ENCODE results near the gene FANCC. TPM values are rescaled to one million over a fixed set of nuclear protein-coding genes. Genes with fewer than 3 reads are reported as not detected.

The FANCC gene
- polyA plus RNA-seq, 4 donors: 21.5 to 27.0 (median 24.3) TPM

- DNase-seq (ENCODE audit: low read depth in 4 of 4, low spot score in 3 of 4): no peak
Measured at GRCh38 chr9:95090871-95091577, 226.5 kb downstream of the FANCC start.

- DNase-seq (ENCODE audit: low read depth in 4 of 4, low spot score in 3 of 4): no peak
Measured at GRCh38 chr9:95090023-95090791, 227.3 kb downstream of the FANCC start.

- DNase-seq (ENCODE audit: low read depth in 4 of 4, low spot score in 3 of 4): no peak
Measured at GRCh38 chr9:95089257-95090022, 228.1 kb downstream of the FANCC start.

GRCh38 chr9:95088421-95089161 is 228.9 kb downstream of the FANCC start:
- DNase-seq (ENCODE audit: low read depth in 4 of 4, low spot score in 3 of 4): no peak

- DNase-seq (ENCODE audit: low read depth in 4 of 4, low spot score in 3 of 4): no peak
Measured at GRCh38 chr9:95087659-95088242, 229.8 kb downstream of the FANCC start.

GRCh38 chr9:95086564-95086955 is 230.9 kb downstream of the FANCC start:
- no peak for DNase-seq (ENCODE audit: low read depth in 4 of 4, low spot score in 3 of 4)

GRCh38 chr9:95085861-95086563 is 231.5 kb downstream of the FANCC start:
- no peak for DNase-seq (ENCODE audit: low read depth in 4 of 4, low spot score in 3 of 4)

- DNase-seq (ENCODE audit: low read depth in 4 of 4, low spot score in 3 of 4): no peak
Measured at GRCh38 chr9:95085036-95085770, 232.3 kb downstream of the FANCC start.

GRCh38 chr9:95084254-95084934 is 233.1 kb downstream of the FANCC start:
- DNase-seq (ENCODE audit: low read depth in 4 of 4, low spot score in 3 of 4): no peak

GRCh38 chr9:95083086-95083768 is 234.3 kb downstream of the FANCC start:
- no peak for DNase-seq (ENCODE audit: low read depth in 4 of 4, low spot score in 3 of 4)

GRCh38 chr9:95082401-95083084 is 235.0 kb downstream of the FANCC start:
- DNase-seq (ENCODE audit: low read depth in 4 of 4, low spot score in 3 of 4): no peak

GRCh38 chr9:95081998-95082397 is 235.5 kb downstream of the FANCC start:
- DNase-seq (ENCODE audit: low read depth in 4 of 4, low spot score in 3 of 4): no peak

GRCh38 chr9:95080961-95081647 is 236.4 kb downstream of the FANCC start:
- DNase-seq (ENCODE audit: low read depth in 4 of 4, low spot score in 3 of 4): no peak

- no peak for DNase-seq (ENCODE audit: low read depth in 4 of 4, low spot score in 3 of 4)
Measured at GRCh38 chr9:95079461-95079860, 238.0 kb downstream of the FANCC start.

- no peak for DNase-seq (ENCODE audit: low read depth in 4 of 4, low spot score in 3 of 4)
Measured at GRCh38 chr9:95078939-95079338, 238.6 kb downstream of the FANCC start.

- no peak for DNase-seq (ENCODE audit: low read depth in 4 of 4, low spot score in 3 of 4)
Measured at GRCh38 chr9:95078511-95078910, 239.0 kb downstream of the FANCC start.
